Stimulated activated memory B cell treated with anti-CD40 and anti-IgM and Interleukin-4, amounts not matched to agents 10 μg/mL and 1 μg/mL and 100 μg/mL, for 72 hours (primary cell): ENCODE results near the gene CDKN2C.
"Not testable (repeated sequence)": the region's sequence is repeated elsewhere in the genome, so short reads cannot be mapped to it uniquely, and the experiment has no call there.

Experiments used
- ATAC-seq: fragments of 150-1000 bp; cut with Tn5 transposase; 2 replicates; pipeline ENCODE4 v1.10.0; 2021
- H3K27ac Mint-ChIP-seq: one replicate; pipeline ENCODE4 v1.8.0; 2022; ENCODE audit warnings: mild to moderate bottlenecking, mixed read lengths
- H3K27me3 Mint-ChIP-seq: one replicate; pipeline ENCODE4 v1.8.0; 2022; ENCODE audit warnings: mixed read lengths
- H3K36me3 Mint-ChIP-seq: one replicate; pipeline ENCODE4 v1.8.0; 2022; ENCODE audit warnings: mixed read lengths
- H3K4me1 Mint-ChIP-seq: one replicate; pipeline ENCODE4 v1.8.0; 2022; ENCODE audit warnings: mixed read lengths
- H3K4me3 Mint-ChIP-seq: one replicate; pipeline ENCODE4 v1.8.0; 2022; ENCODE audit warnings: mild to moderate bottlenecking, moderate library complexity, mixed read lengths
- H3K9me3 Mint-ChIP-seq: one replicate; pipeline ENCODE4 v1.8.0; 2022; ENCODE audit warnings: mixed read lengths

Gene CDKN2C

DNA sequence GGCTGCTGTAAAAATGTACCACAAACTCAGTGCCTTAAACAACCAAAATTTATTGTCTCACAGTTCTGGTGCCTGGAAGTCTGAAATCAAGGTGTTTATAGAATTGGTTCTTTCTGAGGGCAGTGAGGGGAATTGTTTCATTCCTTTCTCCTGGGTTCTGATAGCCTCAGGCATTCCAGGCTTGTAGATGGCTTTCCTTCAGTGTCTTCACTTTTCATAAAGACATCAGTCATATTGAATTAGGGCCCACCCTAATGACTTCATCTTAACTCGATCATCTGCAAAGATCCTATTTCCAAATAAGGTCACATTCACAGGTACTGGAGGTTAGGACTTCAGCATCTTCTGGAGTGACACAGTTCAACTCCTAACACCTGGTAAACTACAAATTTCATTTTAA lies 15.0 kb downstream of the CDKN2C start:
- Mint-ChIP-seq H3K4me1 (no peaks in the 10 kb centered on the region), H3K27ac (no peak overlapping the region), H3K4me3 (no peak overlapping the region), H3K36me3 (no peaks in the 10 kb centered on the region), H3K27me3 (no peaks in the 10 kb centered on the region), H3K9me3 (no peaks in the 10 kb centered on the region)
- ATAC-seq, result no peak

DNA sequence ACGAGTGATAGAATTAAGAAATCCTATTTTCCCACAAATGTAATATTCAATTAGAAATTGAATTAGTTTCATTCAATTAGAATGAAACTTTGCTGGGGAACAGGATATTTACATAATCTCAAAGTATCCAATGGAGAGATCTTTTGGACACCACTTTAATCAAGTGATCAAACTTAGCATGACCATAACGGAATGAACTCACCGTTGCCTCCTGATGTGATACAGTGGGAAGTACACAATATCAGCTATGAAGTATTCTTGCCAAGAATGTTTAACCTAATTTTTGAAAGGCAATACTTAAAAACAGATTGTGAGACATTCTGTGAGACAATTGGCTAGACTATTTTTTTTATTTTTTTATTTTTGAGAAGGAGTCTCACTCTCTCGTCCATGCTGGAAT lies 16.6 kb downstream of the CDKN2C start:
- no peak for ATAC-seq
- no peak overlapping the region for H3K27ac Mint-ChIP-seq
- H3K4me1 Mint-ChIP-seq, result no peaks in the 10 kb centered on the region
- H3K27me3 Mint-ChIP-seq, result peaks cover 3% of the 10 kb centered on the region
- no peaks in the 10 kb centered on the region for H3K9me3 Mint-ChIP-seq
- no peaks in the 10 kb centered on the region for H3K36me3 Mint-ChIP-seq
- H3K4me3 Mint-ChIP-seq, result no peak overlapping the region

DNA sequence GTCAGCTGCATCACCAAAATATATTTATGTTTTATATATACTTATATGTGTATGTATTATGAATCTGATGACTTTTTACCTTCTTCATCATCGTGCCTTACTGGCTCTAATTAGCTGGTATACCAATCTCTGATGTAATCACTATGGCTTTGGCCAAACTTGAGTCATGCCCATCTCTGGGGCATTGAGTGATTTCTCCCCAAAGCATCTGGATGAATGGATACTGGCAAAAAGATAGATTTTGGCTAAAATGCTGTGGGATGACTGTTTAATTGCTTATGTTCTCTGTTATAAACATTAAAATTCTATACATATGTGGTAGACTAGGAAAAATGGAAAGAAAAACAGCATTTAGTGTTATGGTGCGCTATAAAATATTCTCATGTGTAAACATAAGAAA lies 19.6 kb downstream of the CDKN2C start:
- Mint-ChIP-seq H3K4me3 (no peak overlapping the region), H3K27me3 (peaks cover 19% of the 10 kb centered on the region), H3K27ac (no peak overlapping the region), H3K36me3 (no peaks in the 10 kb centered on the region), H3K4me1 (no peaks in the 10 kb centered on the region), H3K9me3 (no peaks in the 10 kb centered on the region)
- ATAC-seq, result no peak

DNA sequence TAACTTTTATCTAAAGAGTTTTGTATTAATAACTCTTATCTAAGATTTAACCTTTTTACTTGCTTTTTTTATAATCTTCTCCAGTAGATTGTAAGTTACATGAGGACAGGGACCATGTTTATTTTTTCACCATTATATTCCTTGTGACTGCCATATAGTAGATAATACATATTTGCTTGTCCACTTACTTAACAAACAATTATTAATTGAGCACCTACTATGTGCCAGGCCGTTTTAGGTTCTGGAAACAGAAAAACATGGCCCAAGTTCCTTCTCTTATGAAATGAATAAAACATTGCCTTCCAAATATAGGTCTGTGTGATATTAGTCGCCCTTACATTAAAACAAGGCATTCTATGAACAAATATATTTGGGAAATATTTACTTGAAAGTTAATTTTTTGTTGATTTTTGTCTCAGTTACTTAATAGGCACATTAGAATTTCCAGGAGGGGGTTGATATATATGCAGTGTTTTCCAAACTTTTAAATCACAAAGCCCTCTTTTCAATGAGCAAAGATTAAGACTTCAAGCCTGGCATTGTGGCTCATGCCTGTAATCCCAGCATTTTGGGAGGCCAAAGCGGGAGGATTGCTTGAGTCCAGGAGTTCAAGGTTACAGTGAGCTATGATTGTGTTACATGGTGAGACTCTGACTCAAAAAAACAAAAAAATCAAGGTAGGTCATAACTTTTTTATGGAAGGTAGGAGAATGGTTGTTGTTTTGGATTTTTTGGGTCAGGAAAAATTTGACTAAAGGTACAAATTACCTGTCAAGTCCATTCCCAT lies 22.7 kb downstream of the CDKN2C start:
- Mint-ChIP-seq H3K4me3 (no peak overlapping the region), H3K36me3 (no peaks in the 10 kb centered on the region), H3K27ac (no peak overlapping the region), H3K4me1 (no peaks in the 10 kb centered on the region), H3K9me3 (no peaks in the 10 kb centered on the region), H3K27me3 (peaks cover 19% of the 10 kb centered on the region)
- no peak for ATAC-seq

DNA sequence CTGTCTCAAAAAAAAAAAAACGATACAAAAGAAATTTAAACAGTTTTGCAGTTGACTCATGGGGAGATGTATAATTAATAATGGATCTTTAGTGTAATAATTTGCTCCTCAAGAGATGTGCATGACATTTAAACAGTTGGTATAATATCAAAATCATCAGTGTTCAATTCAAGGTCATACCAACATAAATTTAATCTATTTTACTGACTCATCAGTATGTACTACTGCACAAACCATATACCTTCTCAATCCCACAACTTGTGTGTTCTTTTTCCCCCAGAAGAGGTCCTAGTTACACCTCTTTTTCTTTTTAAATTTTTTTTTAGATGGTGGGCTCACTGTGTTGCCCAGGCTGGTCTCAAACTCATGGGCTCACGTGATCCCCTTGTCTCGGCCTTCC lies 23.6 kb downstream of the CDKN2C start:
- Mint-ChIP-seq H3K4me3 (no peak overlapping the region), H3K9me3 (no peaks in the 10 kb centered on the region), H3K4me1 (no peaks in the 10 kb centered on the region), H3K27ac (no peak overlapping the region), H3K27me3 (peaks cover 19% of the 10 kb centered on the region), H3K36me3 (no peaks in the 10 kb centered on the region)
- no peak for ATAC-seq

DNA sequence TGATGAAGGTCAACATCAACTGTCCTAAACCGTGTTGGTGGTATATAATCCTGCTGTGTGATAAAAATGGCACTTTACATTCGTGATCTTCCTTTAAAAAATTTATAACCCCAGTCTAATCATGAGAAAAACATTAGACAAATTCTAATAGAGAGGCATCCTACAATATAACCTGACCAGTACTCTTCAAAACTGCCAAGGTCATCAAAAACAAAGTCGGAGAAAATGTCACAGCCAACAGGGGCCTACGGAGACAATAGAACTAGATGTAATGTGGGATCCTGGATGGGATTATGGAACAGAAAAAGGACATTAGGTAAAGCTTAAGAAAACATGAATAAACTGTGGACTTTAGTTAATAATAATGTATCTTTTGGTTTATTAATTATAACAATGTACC lies 25.0 kb downstream of the CDKN2C start:
- peaks cover 19% of the 10 kb centered on the region for H3K27me3 Mint-ChIP-seq
- H3K36me3 Mint-ChIP-seq, result no peaks in the 10 kb centered on the region
- no peak for ATAC-seq
- H3K4me3 Mint-ChIP-seq, result no peak overlapping the region
- H3K9me3 Mint-ChIP-seq, result no peaks in the 10 kb centered on the region
- H3K4me1 Mint-ChIP-seq, result peaks cover 7% of the 10 kb centered on the region
- no peak overlapping the region for H3K27ac Mint-ChIP-seq

DNA sequence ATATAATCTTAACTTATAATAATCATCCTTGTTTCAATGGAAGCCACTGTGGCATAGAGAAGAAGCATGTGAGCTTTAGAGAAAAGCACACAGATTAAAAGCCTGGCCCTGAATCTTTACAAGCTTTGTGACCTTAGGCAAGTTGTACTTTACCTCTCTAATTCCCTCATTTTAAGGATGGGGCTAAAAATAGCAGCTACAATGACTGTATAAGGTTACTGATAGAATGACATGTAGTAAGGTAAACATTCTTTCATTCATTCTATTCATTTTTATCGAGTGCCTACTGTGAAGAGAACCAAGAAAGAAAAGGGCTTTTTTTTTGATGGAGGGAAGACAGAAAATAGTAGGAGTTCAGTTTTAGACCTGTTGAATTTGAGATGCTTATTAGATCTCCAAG lies 25.6 kb downstream of the CDKN2C start:
- Mint-ChIP-seq H3K27me3 (peaks cover 19% of the 10 kb centered on the region), H3K27ac (no peak overlapping the region), H3K4me3 (no peak overlapping the region), H3K4me1 (peaks cover 13% of the 10 kb centered on the region), H3K36me3 (no peaks in the 10 kb centered on the region), H3K9me3 (no peaks in the 10 kb centered on the region)
- ATAC-seq, result no peak

DNA sequence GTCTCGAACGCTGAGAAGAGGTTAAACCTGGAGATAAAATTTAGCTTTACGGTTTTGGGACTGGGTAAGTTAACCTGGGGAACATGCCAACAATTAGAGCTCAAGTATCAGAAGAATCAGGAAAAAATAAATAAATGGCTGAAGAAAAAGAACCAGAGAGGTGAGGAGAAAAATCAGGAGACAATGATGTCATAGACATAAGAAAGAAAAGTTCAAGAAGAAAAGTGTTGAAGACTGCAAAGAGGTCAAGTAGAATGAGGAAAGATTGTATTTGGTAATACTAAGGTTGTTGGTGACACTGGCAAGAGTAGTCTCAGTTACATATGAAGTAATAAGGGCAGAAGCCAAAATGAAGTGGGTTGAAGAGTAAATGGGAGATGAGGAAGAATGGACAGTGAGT lies 26.0 kb downstream of the CDKN2C start:
- no peak overlapping the region for H3K27ac Mint-ChIP-seq
- no peak overlapping the region for H3K4me3 Mint-ChIP-seq
- peaks cover 19% of the 10 kb centered on the region for H3K27me3 Mint-ChIP-seq
- H3K4me1 Mint-ChIP-seq, result peaks cover 15% of the 10 kb centered on the region
- H3K36me3 Mint-ChIP-seq, result no peaks in the 10 kb centered on the region
- H3K9me3 Mint-ChIP-seq, result no peaks in the 10 kb centered on the region
- no peak for ATAC-seq

DNA sequence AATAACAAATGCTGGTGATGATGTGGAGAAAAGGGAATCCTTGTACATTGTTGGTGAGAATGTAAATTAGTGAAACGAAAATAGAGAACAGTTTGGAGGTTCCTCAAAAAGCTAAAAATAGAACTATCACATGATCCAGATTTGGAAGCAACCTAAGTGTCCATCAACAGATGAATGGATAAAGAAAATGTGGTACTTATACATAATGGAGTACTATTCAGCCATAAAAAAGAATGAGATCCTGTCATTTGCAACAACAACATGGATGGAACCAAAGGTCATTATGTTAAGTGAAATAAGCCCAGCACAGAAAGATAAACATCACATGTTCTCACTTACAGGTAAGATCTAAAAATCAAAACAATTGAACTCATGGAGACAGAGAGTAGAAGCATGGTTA lies 29.3 kb downstream of the CDKN2C start:
- not testable (repeated sequence) for H3K4me3 Mint-ChIP-seq, H3K9me3 Mint-ChIP-seq, ATAC-seq, H3K27me3 Mint-ChIP-seq, H3K36me3 Mint-ChIP-seq, H3K27ac Mint-ChIP-seq
- peaks cover 15% of the 10 kb centered on the region for H3K4me1 Mint-ChIP-seq

DNA sequence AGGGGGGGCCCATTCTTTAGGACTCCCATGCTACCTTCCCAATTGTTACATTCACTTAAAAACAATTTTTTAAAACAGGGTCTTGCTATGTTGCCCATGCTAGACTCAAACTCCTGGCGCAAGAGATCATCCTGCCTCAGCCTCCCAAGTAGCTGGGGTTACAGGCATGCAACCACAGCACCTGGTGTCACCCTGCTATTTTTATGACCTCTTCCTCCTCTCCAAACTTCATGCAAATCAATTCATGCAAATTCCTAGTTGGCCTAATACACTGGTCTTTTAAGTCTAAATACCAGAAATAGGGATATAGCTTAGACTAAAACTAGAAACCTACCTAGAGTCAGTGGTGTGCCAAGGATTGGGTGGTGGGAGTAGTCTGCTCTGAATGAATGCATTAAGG lies 30.1 kb downstream of the CDKN2C start:
- Mint-ChIP-seq H3K27me3 (peaks cover 10% of the 10 kb centered on the region), H3K9me3 (no peaks in the 10 kb centered on the region), H3K4me3 (no peak overlapping the region), H3K27ac (no peak overlapping the region), H3K36me3 (no peaks in the 10 kb centered on the region), H3K4me1 (peaks cover 15% of the 10 kb centered on the region)
- peak; percentile 16 for ATAC-seq

DNA sequence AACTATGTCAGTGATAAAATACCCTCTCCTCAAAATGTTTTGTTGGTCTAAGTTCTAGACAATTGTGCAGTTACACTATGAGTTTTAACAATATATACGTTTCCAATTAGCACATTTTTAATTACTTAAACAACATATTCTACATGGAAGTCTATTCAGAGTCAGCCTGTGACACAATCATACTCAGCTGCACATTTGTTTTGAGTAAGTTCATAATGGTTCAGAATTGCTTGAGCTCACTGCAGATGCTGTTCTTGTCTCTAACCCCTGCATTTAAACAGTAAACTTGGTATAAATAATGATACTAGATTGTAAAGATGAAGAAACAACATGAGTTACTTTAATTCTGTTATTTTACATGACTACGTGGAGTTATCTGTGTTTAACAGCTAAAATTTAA lies 30.6 kb downstream of the CDKN2C start:
- H3K4me1 Mint-ChIP-seq, result peaks cover 15% of the 10 kb centered on the region
- no peak overlapping the region for H3K27ac Mint-ChIP-seq
- no peaks in the 10 kb centered on the region for H3K9me3 Mint-ChIP-seq
- no peak for ATAC-seq
- peaks cover 10% of the 10 kb centered on the region for H3K27me3 Mint-ChIP-seq
- H3K4me3 Mint-ChIP-seq, result no peak overlapping the region
- no peaks in the 10 kb centered on the region for H3K36me3 Mint-ChIP-seq

DNA sequence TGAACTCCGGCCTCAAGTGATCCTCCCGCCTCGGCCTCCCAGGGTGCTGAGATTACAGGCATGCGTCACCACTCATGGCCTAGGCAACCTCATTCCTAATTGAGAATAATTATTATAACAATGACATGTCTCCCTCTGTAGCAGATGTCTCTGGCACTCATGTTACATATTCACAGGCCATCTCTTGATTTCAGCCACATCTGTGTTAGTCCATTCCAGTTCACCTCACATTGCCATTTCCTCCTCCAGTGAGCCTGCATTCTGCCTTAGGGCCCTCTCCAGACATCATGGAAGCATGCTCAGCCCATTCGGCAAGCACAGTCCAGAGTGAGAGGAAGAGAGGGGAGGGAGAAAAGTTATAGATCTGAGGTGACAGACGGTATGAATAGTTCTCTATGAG lies 32.5 kb downstream of the CDKN2C start:
- H3K27me3 Mint-ChIP-seq, result peaks cover 16% of the 10 kb centered on the region
- H3K4me3 Mint-ChIP-seq, result no peak overlapping the region
- peaks cover 6% of the 10 kb centered on the region for H3K9me3 Mint-ChIP-seq
- H3K36me3 Mint-ChIP-seq, result peaks cover 5% of the 10 kb centered on the region
- ATAC-seq, result no peak
- peaks cover 15% of the 10 kb centered on the region for H3K4me1 Mint-ChIP-seq
- H3K27ac Mint-ChIP-seq, result no peak overlapping the region

DNA sequence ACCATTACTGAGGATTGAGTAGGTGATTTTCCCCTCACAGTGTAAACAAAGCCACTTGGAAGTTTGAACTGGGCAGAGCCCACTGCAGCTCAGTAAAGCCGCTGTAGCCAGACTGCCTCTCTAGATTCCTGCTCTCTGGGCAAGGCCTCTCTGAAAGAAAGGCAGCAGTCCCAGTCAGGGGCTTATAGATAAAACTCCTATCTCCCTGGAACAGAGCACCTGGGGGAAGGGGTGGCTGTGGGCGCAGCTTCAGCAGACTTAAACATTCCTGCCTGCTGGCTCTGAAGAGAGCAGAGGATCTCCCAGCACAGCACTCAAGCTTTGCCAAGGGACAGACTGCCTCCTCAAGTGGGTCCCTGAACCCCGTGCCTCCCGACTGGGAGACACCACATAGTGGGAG lies 35.5 kb downstream of the CDKN2C start:
- Mint-ChIP-seq H3K9me3 (peaks cover 12% of the 10 kb centered on the region), H3K27me3 (peaks cover 19% of the 10 kb centered on the region)
- ATAC-seq, H3K27ac Mint-ChIP-seq, H3K4me1 Mint-ChIP-seq, H3K36me3 Mint-ChIP-seq, H3K4me3 Mint-ChIP-seq: not testable (repeated sequence)

DNA sequence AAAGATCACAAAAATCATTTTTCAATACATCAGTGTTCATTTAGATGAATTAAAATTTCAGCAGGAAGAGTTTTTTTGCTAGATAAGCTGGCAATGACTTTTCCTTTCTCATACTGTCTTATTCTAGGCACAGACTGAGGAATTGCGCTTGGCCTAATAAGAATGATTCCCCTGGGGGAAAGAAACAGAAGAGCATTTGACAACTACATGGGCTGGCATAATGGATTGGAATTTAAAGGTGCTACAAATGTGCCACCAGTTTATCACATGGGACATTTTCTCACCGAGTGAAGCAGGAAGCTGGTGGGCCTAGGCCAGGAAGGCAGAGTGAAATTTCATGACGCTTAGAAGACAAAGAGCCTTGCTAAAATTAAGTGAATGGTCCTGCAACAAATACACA lies 39.3 kb downstream of the CDKN2C start:
- no peak overlapping the region for H3K27ac Mint-ChIP-seq
- peaks cover 22% of the 10 kb centered on the region for H3K27me3 Mint-ChIP-seq
- no peaks in the 10 kb centered on the region for H3K4me1 Mint-ChIP-seq
- ATAC-seq, result no peak
- H3K9me3 Mint-ChIP-seq, result peaks cover 14% of the 10 kb centered on the region
- no peak overlapping the region for H3K4me3 Mint-ChIP-seq
- peaks cover 5% of the 10 kb centered on the region for H3K36me3 Mint-ChIP-seq

DNA sequence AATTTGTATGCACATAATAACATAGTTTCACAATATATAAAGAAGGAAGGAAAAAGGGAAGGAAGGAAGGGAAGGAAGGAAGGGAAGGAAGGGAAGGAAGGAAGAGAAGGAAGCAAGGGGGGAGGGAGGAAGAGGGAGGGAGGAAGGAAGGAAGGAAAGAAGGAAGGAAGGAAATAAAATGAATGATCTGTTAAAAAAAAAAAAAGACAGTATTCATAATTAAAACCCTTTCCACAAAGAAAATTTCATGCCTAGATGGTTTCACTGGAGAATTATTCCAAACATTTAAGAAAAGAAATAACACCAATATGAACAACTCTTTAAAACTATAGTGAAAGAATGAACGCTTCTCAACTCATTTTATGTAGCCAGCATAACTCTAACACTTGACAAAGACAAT lies 44.8 kb downstream of the CDKN2C start:
- no peak overlapping the region for H3K27ac Mint-ChIP-seq
- H3K9me3 Mint-ChIP-seq, result peaks cover 10% of the 10 kb centered on the region
- peaks cover 6% of the 10 kb centered on the region for H3K27me3 Mint-ChIP-seq
- no peaks in the 10 kb centered on the region for H3K36me3 Mint-ChIP-seq
- H3K4me1 Mint-ChIP-seq, result no peaks in the 10 kb centered on the region
- H3K4me3 Mint-ChIP-seq, result no peak overlapping the region
- ATAC-seq, result no peak

DNA sequence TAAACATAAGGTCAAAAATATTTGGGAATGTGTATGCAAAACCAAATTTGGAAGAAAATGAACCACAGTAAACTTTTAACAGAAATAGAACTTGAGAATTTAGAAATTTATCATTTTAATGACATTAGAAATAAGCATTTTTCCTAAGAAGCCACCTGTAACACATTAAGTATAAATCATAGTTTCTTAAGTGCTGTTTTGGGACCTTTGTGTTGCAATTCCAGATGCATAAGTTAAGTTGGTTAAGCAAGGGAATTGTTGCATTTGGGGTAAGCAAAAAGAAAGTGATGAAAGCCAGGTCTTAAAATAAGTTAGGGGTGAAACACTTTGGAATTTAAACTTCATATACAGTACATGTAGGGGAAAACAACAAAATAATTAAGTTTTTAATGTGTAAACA lies 49.8 kb downstream of the CDKN2C start:
- H3K4me1 Mint-ChIP-seq, result no peaks in the 10 kb centered on the region
- no peak overlapping the region for H3K27ac Mint-ChIP-seq
- H3K9me3 Mint-ChIP-seq, result peaks cover 5% of the 10 kb centered on the region
- H3K36me3 Mint-ChIP-seq, result no peaks in the 10 kb centered on the region
- peaks cover 11% of the 10 kb centered on the region for H3K27me3 Mint-ChIP-seq
- no peak for ATAC-seq
- H3K4me3 Mint-ChIP-seq, result no peak overlapping the region
